GM18951 (cell line): ENCODE data around the gene ATP5F1C.

Source experiments
- POLR2A ChIP-seq: IDR thresholded peaks from 4 replicates; pipeline ENCODE4 v1.6.1; 2011; ENCODE audit warnings: mild to moderate bottlenecking; ENCODE audit not compliant: insufficient read length, insufficient read depth; ENCODE audit errors: extremely low read depth
- in situ Hi-C: fragments of 300-500 bp; cut with MboI; formaldehyde crosslinking; loops from one replicate; pipeline ENCODE4 v1.12.0; 2022; ENCODE audit warnings: low sequenced_read_pairs, mixed read lengths, inconsistent platforms; ENCODE audit not compliant: unreplicated experiment

The ATP5F1C gene

GRCh38 chr10:7833210-7833609, 45.2 kb downstream of the ATP5F1C start:
- in situ Hi-C loops: no loop called here
- TF ChIP-seq POLR2A: no peak

DNA sequence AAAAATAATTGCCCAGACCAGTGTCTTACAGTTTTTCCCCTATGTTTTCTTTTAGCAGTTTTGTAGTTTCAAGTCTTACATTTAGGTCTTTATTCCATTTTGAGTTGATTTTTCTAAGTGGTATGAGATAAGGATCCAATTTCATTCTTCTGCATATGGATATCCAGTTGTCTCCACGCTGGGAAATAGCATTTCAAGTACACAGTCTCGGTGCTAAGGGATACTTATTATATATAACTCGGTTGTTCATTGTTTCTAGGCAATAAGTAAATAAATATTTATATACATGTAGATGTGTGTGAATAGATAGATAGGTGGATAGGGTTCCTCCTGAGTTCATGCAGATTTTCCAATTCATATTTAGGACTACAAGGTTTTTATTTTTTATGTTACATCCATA, 46.3 kb downstream of the ATP5F1C start:
- in situ Hi-C loops: no loop called here
- no peak for TF ChIP-seq POLR2A

DNA sequence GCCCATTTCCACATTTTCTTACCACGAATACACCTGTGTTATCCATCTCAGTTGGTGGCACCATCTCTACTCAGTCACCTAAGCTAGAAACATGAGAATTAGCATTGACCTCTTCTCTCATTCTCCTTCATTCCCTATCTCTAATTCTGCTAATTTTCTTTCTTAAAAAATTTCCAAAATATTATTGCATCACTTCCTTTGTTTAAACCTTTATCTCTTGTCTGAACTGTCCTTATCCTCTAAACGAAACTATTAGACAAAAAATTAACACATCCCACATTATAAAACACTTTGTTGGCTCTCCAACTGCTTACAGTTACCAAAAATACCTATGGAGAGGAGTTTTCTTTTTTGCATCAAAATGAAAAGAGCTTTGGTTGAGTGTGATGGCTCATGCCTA, 48.6 kb downstream of the ATP5F1C start:
- in situ Hi-C loops: no loop called here
- no peak for TF ChIP-seq POLR2A

DNA sequence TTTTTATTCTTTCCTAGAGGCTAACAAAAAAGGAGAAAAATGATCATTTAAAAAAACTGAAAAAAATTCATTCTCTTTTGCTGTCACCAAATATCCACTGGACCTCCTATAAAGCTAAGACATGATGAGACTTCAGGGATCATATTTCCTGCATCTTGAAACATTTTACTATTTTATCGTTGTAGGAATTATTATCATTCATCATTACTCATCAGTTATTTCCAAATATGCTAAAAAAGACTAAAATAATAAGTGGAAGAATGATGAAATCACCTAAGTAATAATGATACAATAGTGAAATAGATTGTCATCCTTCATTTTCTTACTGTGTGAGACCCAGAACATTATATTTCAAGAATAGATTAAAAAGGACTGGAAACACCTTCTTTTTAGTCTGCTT, 58.6 kb downstream of the ATP5F1C start:
- in situ Hi-C loops: no loop called here
- TF ChIP-seq POLR2A: no peak

DNA sequence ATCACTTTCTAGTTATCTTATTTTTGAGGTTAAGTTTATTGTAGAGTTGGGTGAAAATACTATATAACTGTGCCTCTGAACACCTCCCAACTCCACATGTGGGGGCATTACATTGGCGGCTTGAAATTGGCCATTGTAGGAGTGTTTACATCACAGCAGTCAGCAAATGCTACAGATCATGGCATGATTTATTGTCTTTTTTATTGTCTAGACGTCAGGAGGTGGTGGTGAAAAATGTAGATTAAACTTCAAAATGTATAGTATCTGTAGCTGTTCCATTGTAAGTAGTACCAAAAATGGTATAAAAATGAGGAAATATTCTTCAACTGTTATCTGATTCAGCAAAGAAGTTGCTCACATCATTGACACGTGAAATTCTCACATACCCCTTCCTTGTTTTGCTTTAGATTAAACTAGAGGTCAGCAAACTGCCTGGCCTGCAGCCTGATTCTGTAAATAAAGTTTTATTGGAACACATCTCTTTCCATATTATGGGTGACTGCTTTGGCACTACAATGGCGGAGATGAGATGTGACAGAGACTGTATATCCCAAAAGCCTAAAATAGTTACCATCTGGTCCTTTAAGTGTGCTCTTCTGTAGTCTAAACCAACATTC, 65.4 kb downstream of the ATP5F1C start:
- in situ Hi-C loops: loop anchor here (25.0 kb wide), 1 partner anchor 1359 kb away; no protein-coding TSS in a partner anchor
- no peak for TF ChIP-seq POLR2A

DNA sequence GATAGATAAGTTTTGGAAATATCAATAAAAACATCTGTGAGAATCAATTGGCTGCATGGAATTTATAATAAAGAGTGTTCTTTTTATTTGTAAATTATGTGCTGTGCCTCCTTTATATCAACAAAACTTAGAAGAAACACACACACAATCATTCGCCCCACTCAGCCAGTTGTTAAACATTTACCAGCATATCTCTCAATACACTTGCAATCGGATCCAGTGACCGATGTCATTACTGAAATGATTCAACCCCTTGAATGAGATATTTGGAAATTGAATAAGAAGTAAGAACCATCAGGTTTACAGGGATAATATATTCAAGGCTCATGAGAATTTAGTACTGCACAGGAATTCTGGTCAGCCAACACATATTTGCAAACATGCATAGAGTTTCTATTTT, 65.9 kb downstream of the ATP5F1C start:
- TF ChIP-seq POLR2A: no peak
- in situ Hi-C loops: loop anchor here (25.0 kb wide), 1 partner anchor 1358 kb away; no protein-coding TSS in a partner anchor

DNA sequence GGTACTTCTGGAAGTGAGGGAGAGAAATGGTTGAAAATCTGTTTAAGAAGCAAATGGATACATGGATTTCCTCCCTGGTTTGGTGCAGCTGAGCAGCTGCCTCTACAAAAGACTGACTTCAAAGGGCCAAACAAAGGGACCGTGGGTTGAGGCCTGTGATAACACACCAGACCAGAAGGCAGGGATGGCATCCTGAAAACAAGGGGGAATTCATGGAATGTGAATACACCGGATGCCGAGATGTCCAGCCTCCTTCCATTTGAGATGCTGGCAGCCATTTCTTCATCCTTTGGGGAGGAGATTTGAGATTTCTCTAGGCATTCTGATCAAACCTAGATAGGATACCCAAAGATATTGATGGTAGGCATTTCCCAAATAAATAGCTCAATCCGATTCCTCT, 67.2 kb downstream of the ATP5F1C start:
- in situ Hi-C loops: loop anchor here (25.0 kb wide), 1 partner anchor 1357 kb away; no protein-coding TSS in a partner anchor
- TF ChIP-seq POLR2A: no peak

DNA sequence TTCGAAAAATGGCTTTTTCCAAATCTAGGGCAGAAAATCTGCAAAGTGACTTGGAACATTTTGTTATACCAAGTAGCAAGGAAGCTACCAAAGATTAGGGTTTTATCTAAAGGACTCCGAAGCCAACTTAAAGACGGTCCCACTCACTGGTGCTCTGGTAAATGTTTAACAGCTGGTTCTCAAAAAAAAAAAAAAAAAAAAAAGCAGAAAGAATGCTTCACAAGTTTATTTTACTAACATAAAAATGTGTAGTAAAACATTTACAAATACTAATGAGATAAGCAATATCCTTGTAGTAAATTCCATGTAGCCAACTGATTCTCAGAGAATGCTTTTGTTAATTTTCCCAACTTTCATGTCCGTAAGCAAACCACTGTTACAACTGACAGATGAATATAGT, 68.7 kb downstream of the ATP5F1C start:
- no peak for TF ChIP-seq POLR2A
- in situ Hi-C loops: loop anchor here (25.0 kb wide), 1 partner anchor 1356 kb away; no protein-coding TSS in a partner anchor

GRCh38 chr10:7857262-7857661, 69.3 kb downstream of the ATP5F1C start:
- no peak for TF ChIP-seq POLR2A
- in situ Hi-C loops: loop anchor here (25.0 kb wide), 1 partner anchor 1355 kb away; no protein-coding TSS in a partner anchor
